ENCODE data around the gene NEURL1. TPM values are rescaled to one million over a fixed set of nuclear protein-coding genes. Genes with fewer than 3 reads are reported as not detected.
"Not testable (repeated sequence)": the region's sequence is repeated elsewhere in the genome, so short reads cannot be mapped to it uniquely, and the experiment has no call there.

The NEURL1 gene
- total RNA-seq, 1 donor = under 0.01 TPM

DNA sequence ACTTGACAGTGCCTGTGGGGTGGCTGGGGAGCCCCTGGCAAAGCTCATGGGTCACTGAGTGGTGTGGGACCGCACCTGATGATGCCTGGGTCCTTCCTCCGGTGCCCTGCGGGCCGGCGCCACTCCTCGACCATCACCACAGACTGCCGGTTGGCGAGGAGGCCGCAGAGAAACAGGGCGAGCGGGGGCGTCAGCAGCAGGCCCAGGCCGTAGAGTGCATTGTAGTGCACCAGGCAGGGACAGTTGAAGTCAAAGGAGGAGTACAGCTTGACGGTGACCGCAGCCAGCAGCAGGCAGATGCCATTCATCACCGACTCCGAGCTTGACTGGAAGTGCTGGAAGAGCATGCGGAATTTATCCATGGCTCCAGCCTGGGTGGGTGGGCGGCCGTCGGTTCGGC is 14.8 kb upstream of the NEURL1 start:
- DNase-seq (ENCODE audit: low read depth) = no peak
- TF ChIP-seq CTCF (IDR thresholded peaks at IDR 0.05; ENCODE audit: insufficient read depth, low read depth, low read length) = no peak
- H3K4me3 ChIP-seq (ENCODE audit: low read depth, low read length) = no peak overlapping the region

DNA sequence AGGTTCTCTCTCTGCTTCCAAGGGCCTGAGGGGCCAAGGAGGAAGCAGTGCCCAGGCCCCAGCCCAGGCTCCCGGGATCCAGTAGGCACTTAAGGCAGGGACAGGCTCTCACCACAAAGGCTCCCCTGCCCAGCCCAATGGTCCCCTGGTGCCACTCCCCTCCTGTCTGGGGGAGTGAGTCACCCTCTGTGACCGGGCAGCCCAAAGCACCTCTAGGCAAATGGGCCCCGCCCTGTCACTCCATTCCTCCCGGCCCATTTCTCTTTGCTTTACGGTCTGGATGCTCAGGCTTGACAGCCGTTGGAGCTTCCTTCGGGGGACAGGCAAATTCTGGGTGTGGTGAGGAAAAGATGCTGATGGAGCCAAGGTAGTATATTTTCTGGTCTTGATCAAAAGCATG is 14.4 kb upstream of the NEURL1 start, which contains the start of gene CALHM3:
Gene CALHM3, minus strand, starts transcription at position 106 of the 400 bp plus-strand sequence. CDS start 208 bp downstream, outside the sequence.
- no peak for TF ChIP-seq CTCF (IDR thresholded peaks at IDR 0.05; ENCODE audit: insufficient read depth, low read depth, low read length)
- H3K4me3 ChIP-seq (ENCODE audit: low read depth, low read length) = no peak within 1 kb of the TSS

GRCh38 chr10:103480521-103480920 is 13.0 kb upstream of the NEURL1 start:
- no peak overlapping the region for H3K4me3 ChIP-seq (ENCODE audit: low read depth, low read length)
- TF ChIP-seq CTCF (IDR thresholded peaks at IDR 0.05; ENCODE audit: insufficient read depth, low read depth, low read length) = no peak
- no peak for DNase-seq (ENCODE audit: low read depth)

More for the DNA sequence above, 14.4 kb upstream of the NEURL1 start, which contains the start of gene CALHM3:
- DNase-seq (ENCODE audit: low read depth) = no peak

GRCh38 chr10:103481974-103482531 is 11.5 kb upstream of the NEURL1 start:
- peak; percentile 77 for DNase-seq (ENCODE audit: low read depth)
- H3K4me3 ChIP-seq (ENCODE audit: low read depth, low read length) = no peak overlapping the region
- TF ChIP-seq CTCF (IDR thresholded peaks at IDR 0.05; ENCODE audit: insufficient read depth, low read depth, low read length) = peak; percentile 70

- not testable (repeated sequence) for H3K4me3 ChIP-seq (ENCODE audit: low read depth, low read length)
- DNase-seq (ENCODE audit: low read depth) = peak; percentile 14
These were observed 6.7 kb upstream of the NEURL1 start for GRCh38 chr10:103486635-103487409.

DNA sequence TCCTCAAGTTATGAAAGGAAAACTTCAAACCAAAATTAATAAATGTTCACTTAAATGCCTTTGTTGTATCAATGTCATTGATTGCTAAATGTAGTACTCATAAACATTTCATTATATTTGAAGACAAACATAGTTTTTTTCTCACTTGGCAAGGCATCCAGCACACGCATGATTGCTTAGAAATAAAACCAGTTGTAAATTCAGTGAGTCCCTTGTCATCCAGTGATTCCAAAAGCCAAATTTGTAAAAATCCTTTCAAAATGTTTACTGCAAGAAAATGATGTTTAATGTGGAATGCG is 6.1 kb upstream of the NEURL1 start:
- no peak for TF ChIP-seq CTCF (IDR thresholded peaks at IDR 0.05; ENCODE audit: insufficient read depth, low read depth, low read length)
- no peak overlapping the region for H3K4me3 ChIP-seq (ENCODE audit: low read depth, low read length)

DNA sequence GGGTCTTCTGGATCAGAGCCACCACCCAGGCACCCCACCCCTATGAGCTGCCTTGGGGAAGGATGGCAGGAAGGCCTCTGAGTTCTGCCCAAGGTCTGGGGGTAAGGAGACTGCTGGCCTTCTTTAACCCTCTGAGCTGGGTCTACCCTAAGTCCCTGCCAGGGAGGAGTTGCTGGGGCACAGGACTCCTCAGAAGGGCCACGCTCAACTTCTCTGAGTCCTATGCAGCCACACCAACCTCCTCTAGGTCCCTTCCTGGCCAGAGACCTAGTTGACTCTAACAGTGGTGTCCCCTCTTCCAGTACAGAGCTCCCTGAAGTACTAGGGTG is 2.6 kb upstream of the NEURL1 start:
- H3K4me3 ChIP-seq (ENCODE audit: low read depth, low read length) = no peak overlapping the region
- DNase-seq (ENCODE audit: low read depth) = no peak
- no peak for TF ChIP-seq CTCF (IDR thresholded peaks at IDR 0.05; ENCODE audit: insufficient read depth, low read depth, low read length)

More for the DNA sequence above, 6.1 kb upstream of the NEURL1 start:
- no peak for DNase-seq (ENCODE audit: low read depth)

Data from fibroblast of villous mesenchyme (primary cell).